Ramos (cell line): ENCODE measurements around the gene ENO2.
"Not testable (repeated sequence)": the region's sequence is repeated elsewhere in the genome, so short reads cannot be mapped to it uniquely, and the experiment has no call there.

Experiments
- in situ Hi-C: fragments of 300-500 bp; cut with MboI; formaldehyde crosslinking; loops from one replicate; pipeline ENCODE4 v1.14.3; 2022; ENCODE audit warnings: low sequenced_read_pairs; ENCODE audit not compliant: unreplicated experiment

ENO2 gene

GRCh38 chr12:6884539-6884938 is 29.8 kb upstream of the ENO2 start:
- in situ Hi-C loops: no loop called here

- in situ Hi-C loops: not testable (repeated sequence)
Observed at GRCh38 chr12:6886206-6886999, 28.0 kb upstream of the ENO2 start.

- in situ Hi-C loops: no loop called here
Observed at GRCh38 chr12:6887460-6887859, 26.9 kb upstream of the ENO2 start.

GRCh38 chr12:6888360-6888759 is 26.0 kb upstream of the ENO2 start:
- in situ Hi-C loops: no loop called here

GRCh38 chr12:6888794-6889193 is 25.6 kb upstream of the ENO2 start:
- in situ Hi-C loops: not testable (repeated sequence)

GRCh38 chr12:6889775-6890573 is 24.4 kb upstream of the ENO2 start:
- in situ Hi-C loops: not testable (repeated sequence)

DNA sequence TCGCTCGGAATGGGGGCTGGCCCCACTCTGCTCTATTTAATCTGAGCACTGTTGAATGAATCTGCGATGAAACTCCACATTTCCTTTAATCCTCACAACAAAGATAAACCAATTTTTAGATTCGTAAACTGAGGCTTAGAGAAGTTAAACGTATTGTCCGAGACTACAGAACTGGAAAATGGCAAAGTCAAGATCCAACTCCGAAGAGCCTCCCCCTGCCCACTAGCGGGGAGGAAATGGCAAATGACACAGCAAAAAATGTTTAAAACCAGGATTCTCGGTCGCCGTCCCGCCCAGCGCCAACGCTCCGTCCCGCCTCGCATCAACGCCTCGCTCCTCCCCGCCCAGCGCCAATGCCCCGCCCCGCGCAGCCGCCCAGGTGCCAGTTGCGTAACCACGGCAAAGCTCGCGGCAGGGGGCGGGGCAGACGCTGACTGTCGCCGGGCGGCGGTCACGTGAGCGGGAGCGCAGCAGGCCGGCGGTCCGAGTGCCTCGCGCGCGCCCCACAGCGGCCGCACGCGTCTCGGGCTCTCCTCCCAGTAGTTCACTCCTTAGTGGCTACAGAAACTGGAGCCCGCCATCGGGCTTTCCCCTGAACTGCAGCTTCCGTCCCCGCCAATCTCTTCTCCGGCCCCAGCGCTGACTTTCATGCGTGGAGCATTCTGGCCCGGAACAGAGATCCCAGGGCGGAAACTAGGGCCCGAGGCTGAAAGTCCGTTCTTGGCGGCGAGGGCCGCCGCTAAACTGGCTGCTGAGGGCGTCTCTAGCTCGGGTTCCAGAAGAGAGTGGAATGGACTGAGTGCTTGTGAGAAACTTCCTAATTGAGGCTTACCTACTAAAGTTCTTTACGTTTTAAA is 23.4 kb upstream of the ENO2 start:
- in situ Hi-C loops: no loop called here

DNA sequence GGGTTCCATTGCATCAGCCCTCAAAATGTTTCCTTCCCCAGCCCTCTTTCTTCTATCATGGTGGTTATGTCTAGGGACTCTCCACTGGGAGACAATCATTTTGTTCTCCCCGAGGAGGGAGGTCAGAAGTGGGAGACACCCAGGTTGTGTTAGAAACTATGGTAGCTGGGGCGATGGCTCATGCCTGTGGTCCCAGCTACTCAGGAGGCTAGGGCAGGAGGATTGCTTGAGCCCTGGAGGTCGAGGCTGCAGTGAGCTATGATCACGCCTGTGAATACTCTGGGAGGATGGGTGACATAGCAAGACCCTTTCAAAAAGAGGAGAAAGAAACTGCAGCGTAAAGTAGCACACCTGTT is 22.8 kb upstream of the ENO2 start:
- in situ Hi-C loops: no loop called here

DNA sequence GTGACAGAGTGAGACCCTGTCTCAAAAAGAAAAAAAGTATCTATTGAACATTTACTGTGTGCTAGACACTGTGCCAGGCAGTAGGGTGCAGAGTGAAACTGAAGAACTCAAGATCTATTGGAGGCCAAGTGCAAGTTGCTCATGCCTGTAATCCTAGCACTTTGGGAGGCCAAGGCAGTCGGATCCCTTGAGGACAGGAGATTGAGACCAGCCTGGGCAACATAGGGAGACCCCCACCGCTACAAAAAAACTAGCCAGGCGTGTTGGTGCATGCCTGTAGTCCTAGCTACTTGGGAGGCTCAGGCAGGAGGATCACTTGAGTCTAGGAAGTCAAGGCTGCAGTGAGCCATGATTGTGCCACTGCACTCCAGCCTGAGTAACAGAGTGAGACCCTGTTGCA is 21.7 kb upstream of the ENO2 start:
- in situ Hi-C loops: not testable (repeated sequence)

GRCh38 chr12:6894321-6894720 is 20.1 kb upstream of the ENO2 start:
- in situ Hi-C loops: no loop called here

DNA sequence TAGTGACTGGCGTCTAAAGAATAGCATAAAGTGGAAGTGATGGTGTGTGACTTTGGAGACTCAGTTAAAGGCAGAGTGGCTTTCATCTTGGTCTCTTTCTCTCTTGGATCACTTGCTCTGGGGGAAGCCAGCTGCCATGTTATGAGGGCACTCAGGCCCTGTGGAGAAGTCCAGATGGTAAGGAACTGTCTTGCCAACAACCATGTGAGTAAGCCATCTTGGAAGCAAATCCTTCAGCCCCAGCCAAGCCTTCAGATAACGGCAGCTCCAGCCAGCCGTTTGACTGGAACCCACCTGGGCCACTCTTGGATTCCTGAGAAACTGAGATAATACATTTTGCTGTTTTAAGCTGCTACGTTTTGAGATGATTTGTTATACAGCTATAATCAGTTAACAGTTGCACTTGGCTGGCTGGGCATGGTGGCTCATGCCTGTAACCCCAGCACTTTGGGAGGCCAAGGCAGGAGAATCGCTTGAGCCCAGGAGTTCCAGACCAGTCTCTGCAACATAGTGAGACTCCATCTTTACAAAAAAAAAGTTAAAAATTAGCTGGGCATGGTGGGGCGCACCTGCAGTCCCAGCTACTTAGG is 17.4 kb upstream of the ENO2 start:
- in situ Hi-C loops: no loop called here

GRCh38 chr12:6899427-6899826 is 15.0 kb upstream of the ENO2 start:
- in situ Hi-C loops: no loop called here

- in situ Hi-C loops: no loop called here
Observed at GRCh38 chr12:6899837-6900519, 14.4 kb upstream of the ENO2 start.

DNA sequence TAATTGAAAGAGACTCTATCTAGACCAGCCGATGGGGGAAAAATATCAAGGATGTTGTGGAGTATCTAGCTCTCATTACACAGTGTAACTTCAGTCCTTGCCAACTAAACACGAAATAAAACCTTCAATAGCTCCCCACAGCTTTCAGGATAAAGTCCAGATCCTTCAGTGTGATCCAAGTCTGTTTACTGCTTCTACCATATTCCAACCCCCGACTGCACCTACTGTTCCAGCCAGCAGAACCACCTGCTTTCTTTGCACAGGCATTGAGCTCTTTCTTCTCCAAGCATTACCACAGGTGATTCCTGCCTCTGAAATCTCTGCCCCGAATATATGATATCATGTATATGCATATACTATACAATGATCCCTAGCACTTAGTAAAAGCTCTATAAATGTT is 11.9 kb upstream of the ENO2 start:
- in situ Hi-C loops: no loop called here

DNA sequence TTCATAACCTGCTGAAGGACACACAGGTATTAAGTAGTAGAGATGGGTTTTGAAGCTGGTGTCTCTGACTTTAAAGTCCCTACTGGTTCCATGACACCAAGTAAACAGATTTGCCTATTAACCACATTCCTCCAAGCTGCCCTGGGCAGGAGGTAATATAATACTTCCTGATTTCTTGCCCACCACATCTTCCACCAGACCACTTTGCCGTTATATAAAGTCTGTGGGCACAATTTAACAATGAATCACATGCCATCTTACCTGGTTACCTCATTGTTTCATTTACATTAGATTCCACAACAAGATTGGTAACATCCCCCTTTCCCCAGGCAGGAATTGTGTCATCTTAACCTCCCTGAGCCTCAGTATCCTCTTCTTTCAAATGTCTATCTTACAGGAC is 10.7 kb upstream of the ENO2 start:
- in situ Hi-C loops: no loop called here

GRCh38 chr12:6904280-6905276 is 9.8 kb upstream of the ENO2 start, which contains the start of gene LRRC23:
TSS of gene LRRC23 (plus strand) at chr12:6904822. CDS start at chr12:6905634, 812 bp downstream.
- in situ Hi-C loops: no loop called here

GRCh38 chr12:6905414-6906040 is 8.9 kb upstream of the ENO2 start:
- in situ Hi-C loops: no loop called here

- in situ Hi-C loops: not testable (repeated sequence)
Observed at GRCh38 chr12:6908141-6908540, 6.2 kb upstream of the ENO2 start.
